Effector memory CD8-positive, alpha-beta T cell (primary cell): ENCODE data around the gene KCNK13.

Source experiments
- ATAC-seq: fragments of 150-1000 bp; cut with Tn5 transposase; replicated peaks from 2 replicates; pipeline ENCODE4 v1.10.0; 2021; ENCODE audit warnings: mild to moderate bottlenecking, moderate library complexity
- DNase-seq, 3 experiments: peaks; one replicate each; pipeline ENCODE4 v3.0.0; 2021
- H3K27ac Mint-ChIP-seq, 2 donors: one replicate each; pipeline ENCODE4 v1.8.0; 2022; ENCODE audit warnings: mild to moderate bottlenecking in 2 of 2, mixed read lengths in 2 of 2, moderate library complexity in 2 of 2
- H3K27me3 Mint-ChIP-seq, 2 donors: one replicate each; pipeline ENCODE4 v1.8.0; 2022; ENCODE audit warnings: mixed read lengths in 2 of 2
- H3K36me3 Mint-ChIP-seq: one replicate; pipeline ENCODE4 v1.8.0; 2022; ENCODE audit warnings: mild to moderate bottlenecking, moderate library complexity, mixed read lengths; ENCODE audit not compliant: insufficient read depth
- H3K4me1 Mint-ChIP-seq, 2 donors: one replicate each; pipeline ENCODE4 v1.8.0; 2022; ENCODE audit warnings: low read depth in 2 of 2, mixed read lengths in 2 of 2
- H3K4me3 Mint-ChIP-seq, 2 donors: one replicate each; pipeline ENCODE4 v1.8.0; 2022; ENCODE audit warnings: mild to moderate bottlenecking in 2 of 2, mixed read lengths in 2 of 2, moderate library complexity in 2 of 2
- H3K9me3 Mint-ChIP-seq, 2 donors: one replicate each; pipeline ENCODE4 v1.8.0; 2022; ENCODE audit warnings: mixed read lengths in 2 of 2

Gene KCNK13

DNA sequence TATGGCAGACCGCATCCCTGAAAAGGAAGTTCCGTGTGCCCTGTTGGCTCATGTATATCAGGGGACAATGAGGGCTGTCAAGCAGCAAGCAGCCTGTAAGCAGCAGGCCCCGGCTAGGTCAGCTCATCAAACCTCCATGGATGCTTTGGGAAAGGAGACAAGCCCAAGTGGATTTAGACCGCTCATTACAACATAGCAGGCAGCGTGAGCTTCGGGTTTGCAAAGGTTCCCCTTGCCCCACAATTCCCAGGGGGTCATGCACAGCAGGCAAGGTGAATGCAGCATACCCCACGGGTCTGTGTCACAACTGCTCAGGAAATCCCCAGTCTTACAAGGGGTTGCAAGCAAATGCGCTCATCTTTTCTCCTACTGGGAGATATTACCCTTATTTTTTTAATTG is 54.6 kb downstream of the KCNK13 start:
- no peak for DNase-seq
- Mint-ChIP-seq H3K27me3 (peaks cover 44 to 62% of the 10 kb centered on the region in 2 donors), H3K36me3 (peaks cover 3% of the 10 kb centered on the region), H3K9me3 (no peaks in the 10 kb centered on the region), H3K4me3 (no peak overlapping the region), H3K4me1 (no peaks in the 10 kb centered on the region), H3K27ac (no peak overlapping the region)
- ATAC-seq = no peak

DNA sequence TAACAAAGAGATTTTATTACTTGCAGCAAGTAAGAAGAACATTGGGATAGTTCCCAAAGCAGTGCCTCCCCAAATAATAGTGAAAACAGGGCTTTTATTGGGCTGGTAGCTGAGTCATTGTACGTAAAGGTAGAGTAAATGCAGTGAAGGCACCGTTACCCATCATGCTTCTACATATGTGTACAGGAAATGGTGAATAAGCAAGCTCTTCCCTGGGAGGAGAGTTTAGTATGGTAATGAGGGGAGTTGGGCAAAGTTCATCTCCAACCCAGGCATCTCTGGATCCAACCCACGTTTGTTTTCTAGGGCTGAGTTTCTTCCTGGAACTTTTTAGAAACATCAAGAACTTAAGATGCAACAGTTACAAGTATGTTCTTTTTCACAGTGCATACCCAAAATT is 56.2 kb downstream of the KCNK13 start:
- H3K9me3 Mint-ChIP-seq = no peaks in the 10 kb centered on the region
- no peak overlapping the region for H3K27ac Mint-ChIP-seq
- H3K4me1 Mint-ChIP-seq = no peaks in the 10 kb centered on the region
- peaks cover 35 to 50% of the 10 kb centered on the region in 2 donors for H3K27me3 Mint-ChIP-seq
- no peak for ATAC-seq
- H3K4me3 Mint-ChIP-seq = no peak overlapping the region
- DNase-seq = no peak
- peaks cover 3% of the 10 kb centered on the region for H3K36me3 Mint-ChIP-seq

DNA sequence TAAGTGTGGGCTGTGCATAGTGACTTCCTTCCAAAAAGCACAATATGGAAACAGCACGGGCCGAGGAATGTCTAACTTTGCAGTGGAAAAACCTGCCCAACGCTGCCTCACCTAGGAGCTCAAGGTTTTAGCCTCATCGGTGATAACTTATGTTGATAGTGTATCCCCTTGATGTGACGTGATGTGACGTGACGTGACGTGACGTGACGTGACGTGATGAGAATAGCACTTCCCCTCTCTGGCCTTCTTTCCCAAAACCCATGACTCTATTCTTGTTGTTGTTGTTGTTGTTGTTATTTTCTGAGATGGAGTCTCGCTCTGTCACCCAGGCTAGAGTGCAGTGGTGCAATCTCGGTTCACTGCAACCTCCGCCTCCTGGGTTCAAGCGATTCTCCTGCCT is 64.5 kb downstream of the KCNK13 start:
- no peaks in the 10 kb centered on the region for H3K9me3 Mint-ChIP-seq
- no peak for DNase-seq
- no peak overlapping the region for H3K27ac Mint-ChIP-seq
- H3K27me3 Mint-ChIP-seq = peaks cover 40 to 47% of the 10 kb centered on the region in 2 donors
- no peaks in the 10 kb centered on the region for H3K36me3 Mint-ChIP-seq
- H3K4me1 Mint-ChIP-seq = no peaks in the 10 kb centered on the region
- H3K4me3 Mint-ChIP-seq = no peak overlapping the region
- ATAC-seq = no peak

DNA sequence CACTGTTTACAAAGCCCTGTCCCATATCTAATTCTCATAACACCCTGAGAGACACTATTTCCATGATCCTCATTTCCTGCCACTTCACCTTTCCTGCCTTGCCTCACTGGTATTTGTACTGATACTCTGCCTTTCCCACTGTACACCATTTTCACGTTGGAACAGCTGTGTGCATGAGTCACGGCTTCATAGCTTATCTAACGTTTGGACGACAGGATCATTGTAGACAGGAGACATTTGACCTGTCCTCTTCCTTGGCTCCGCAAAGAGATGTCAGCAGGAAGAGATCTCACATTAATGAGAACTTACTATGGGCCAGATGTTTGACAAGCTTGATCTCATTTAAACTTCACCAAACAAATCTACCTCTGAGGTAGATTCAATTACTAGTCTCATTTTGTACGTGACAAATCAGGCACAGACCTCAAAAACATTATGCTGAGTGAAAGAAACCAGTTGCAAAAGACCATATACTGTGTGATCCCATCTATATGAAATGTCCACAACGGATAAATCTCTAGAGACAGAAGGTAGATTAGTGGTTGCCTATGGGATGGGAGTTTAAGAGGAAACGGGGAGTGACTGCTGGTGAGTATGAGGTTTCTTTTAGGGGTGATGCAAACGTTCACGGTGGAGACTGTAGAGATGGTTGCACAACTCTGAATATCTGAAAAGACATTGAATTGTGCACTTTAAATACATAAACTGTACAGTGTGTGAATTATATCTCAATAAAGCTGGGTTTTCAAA is 71.2 kb downstream of the KCNK13 start:
- H3K27ac Mint-ChIP-seq = no peak overlapping the region
- no peak for DNase-seq
- no peaks in the 10 kb centered on the region for H3K4me1 Mint-ChIP-seq
- H3K27me3 Mint-ChIP-seq = peaks cover 52 to 79% of the 10 kb centered on the region in 2 donors
- H3K9me3 Mint-ChIP-seq = no peaks in the 10 kb centered on the region
- H3K36me3 Mint-ChIP-seq = no peaks in the 10 kb centered on the region
- H3K4me3 Mint-ChIP-seq = no peak overlapping the region
- ATAC-seq = no peak

DNA sequence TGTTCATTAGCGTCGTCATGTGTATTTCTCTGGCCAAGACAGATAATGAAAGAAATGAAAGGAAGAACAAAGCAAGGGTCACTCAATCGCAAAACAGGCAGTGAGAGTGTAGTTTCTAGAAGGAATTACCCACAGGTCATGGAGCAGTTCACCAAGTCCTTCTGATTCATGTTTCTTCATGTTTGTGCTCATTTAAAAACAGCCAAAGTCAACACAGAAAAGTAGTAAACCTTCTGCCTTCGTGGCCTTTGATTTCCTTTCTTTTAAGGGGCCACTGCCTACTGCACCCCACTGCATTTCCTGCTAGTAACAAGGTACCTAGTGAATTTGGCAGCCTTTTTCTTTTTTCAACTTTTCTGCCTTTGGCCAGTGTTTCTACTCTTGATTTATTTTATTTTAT is 75.1 kb downstream of the KCNK13 start:
- H3K27ac Mint-ChIP-seq = no peak overlapping the region
- DNase-seq (no peak), ATAC-seq (no peak)
- no peaks in the 10 kb centered on the region for H3K4me1 Mint-ChIP-seq
- no peaks in the 10 kb centered on the region for H3K36me3 Mint-ChIP-seq
- peaks cover 34 to 81% of the 10 kb centered on the region in 2 donors for H3K27me3 Mint-ChIP-seq
- no peaks in the 10 kb centered on the region for H3K9me3 Mint-ChIP-seq
- H3K4me3 Mint-ChIP-seq = no peak overlapping the region

DNA sequence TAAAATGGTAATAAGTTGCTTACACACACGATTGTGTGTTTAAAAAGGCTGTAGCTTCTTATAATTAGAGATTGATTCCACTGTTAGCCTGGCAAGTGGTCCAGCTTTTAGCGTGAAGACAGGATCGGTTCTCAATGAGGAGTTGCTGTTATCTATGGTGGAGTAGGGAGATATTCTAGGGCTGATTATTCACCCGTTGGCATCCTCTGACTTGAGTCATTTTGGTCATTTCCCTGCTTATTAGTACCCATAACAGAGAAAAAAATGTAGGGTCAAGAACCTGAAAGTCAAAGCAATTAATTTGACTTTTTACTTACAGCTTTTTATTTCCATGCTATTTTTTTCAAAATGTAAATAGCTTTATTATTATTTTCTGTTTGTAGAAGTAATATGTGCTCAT is 76.0 kb downstream of the KCNK13 start:
- Mint-ChIP-seq H3K4me3 (no peak overlapping the region), H3K27ac (no peak overlapping the region), H3K27me3 (peaks cover 30 to 78% of the 10 kb centered on the region in 2 donors), H3K36me3 (no peaks in the 10 kb centered on the region), H3K9me3 (no peaks in the 10 kb centered on the region), H3K4me1 (no peaks in the 10 kb centered on the region)
- no peak for ATAC-seq
- no peak for DNase-seq

DNA sequence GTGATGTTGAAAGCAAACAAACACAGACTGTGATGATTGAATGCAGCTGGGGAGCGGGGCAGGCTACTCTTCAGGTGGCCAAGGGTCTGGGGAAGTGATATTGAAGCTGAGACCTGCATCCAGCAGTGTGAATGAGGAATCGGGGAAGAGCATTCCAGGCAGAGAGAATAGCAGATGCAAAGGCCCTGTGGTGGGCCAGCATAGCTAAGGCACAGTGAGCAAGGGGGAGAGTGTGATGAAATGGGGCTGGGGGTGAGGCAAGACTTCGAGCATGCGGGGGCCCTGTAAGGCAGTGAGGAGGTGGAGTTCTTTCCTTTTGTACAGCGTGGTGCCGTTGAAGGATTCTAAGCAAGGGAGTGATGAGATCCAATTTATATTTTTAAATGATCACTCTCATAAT is 77.4 kb downstream of the KCNK13 start:
- H3K9me3 Mint-ChIP-seq = no peaks in the 10 kb centered on the region
- H3K36me3 Mint-ChIP-seq = no peaks in the 10 kb centered on the region
- DNase-seq (no peak), ATAC-seq (no peak)
- no peaks in the 10 kb centered on the region for H3K4me1 Mint-ChIP-seq
- no peak overlapping the region for H3K27ac Mint-ChIP-seq
- H3K27me3 Mint-ChIP-seq = peaks cover 36 to 71% of the 10 kb centered on the region in 2 donors
- H3K4me3 Mint-ChIP-seq = no peak overlapping the region

DNA sequence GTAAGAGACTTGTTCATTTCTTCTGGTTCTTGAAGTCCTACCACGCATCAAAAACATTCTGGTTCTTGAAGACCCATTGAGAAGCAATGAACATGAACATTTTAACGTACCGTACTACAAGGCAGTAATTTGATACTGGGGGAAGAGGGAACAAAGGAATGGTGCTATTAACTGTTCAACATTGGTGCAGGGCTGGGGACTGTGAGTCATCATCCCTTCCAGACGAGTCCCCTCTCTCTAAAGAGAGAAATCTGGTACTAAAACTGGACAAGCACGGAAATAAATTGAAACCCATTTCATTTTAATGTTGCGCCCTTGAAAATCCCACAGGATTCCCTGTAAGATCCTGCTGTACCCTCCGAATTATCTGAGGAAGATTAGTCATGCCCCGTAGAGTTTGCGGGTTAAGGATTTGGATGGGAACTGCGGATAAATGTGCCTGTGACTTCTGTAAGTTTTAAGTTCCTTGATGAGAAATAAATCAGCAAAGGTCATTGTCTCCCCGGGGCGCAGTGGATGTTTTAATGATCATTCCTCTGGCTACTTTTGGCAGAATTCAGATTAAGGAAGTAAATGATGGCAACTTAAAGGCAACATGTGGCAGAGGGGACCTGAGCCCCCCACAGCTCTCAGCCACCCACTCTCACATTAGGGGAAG is 78.6 kb downstream of the KCNK13 start:
- Mint-ChIP-seq H3K4me3 (no peak overlapping the region), H3K36me3 (no peaks in the 10 kb centered on the region), H3K27ac (no peak overlapping the region), H3K4me1 (no peaks in the 10 kb centered on the region), H3K9me3 (no peaks in the 10 kb centered on the region), H3K27me3 (peaks cover 42 to 61% of the 10 kb centered on the region in 2 donors)
- DNase-seq (no peak), ATAC-seq (no peak)

DNA sequence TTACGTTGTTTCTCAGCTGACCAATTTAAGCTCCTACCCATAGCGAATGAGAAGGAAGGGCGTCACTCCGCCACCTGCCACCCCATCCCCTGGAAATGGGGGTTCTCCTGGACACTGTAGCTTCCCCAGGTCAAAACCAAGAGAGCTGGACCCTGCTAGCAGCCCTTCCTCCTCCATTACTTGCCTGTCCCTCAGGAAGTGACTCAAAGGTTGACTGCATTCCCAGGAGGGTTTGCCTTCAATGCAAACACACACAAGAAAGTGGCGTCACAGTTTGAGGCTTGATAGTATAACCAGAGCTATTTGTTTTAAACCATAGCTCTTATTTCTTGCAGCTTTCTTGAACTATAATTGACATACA is 79.1 kb downstream of the KCNK13 start:
- Mint-ChIP-seq H3K4me3 (no peak overlapping the region), H3K27me3 (peaks cover 42 to 61% of the 10 kb centered on the region in 2 donors), H3K9me3 (no peaks in the 10 kb centered on the region), H3K27ac (no peak overlapping the region), H3K4me1 (no peaks in the 10 kb centered on the region), H3K36me3 (no peaks in the 10 kb centered on the region)
- no peak for ATAC-seq
- no peak for DNase-seq

DNA sequence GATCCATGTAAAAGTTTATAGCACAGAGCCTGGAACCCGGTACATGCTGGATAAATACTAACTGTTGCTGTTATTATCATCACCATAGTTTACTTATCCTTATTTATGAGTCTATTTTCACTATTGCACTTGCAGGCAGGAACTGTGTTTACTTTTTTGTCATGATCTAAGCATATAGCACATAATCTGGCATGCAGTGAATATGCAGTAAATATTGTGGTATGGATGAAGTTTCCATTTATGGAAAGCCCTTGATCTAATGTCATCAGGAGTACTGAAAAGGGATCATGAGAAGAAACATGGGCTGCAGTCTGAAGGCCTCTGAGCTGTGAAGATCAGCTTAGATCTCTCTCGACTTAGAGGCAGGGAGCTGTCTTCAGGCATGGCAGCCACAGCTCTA is 91.6 kb downstream of the KCNK13 start:
- no peak overlapping the region for H3K27ac Mint-ChIP-seq
- peaks cover 4 to 9% of the 10 kb centered on the region in 2 donors for H3K9me3 Mint-ChIP-seq
- H3K27me3 Mint-ChIP-seq = peaks cover 33 to 61% of the 10 kb centered on the region in 2 donors
- H3K4me1 Mint-ChIP-seq = no peaks in the 10 kb centered on the region
- H3K36me3 Mint-ChIP-seq = no peaks in the 10 kb centered on the region
- no peak for DNase-seq
- H3K4me3 Mint-ChIP-seq = no peak overlapping the region
- no peak for ATAC-seq

DNA sequence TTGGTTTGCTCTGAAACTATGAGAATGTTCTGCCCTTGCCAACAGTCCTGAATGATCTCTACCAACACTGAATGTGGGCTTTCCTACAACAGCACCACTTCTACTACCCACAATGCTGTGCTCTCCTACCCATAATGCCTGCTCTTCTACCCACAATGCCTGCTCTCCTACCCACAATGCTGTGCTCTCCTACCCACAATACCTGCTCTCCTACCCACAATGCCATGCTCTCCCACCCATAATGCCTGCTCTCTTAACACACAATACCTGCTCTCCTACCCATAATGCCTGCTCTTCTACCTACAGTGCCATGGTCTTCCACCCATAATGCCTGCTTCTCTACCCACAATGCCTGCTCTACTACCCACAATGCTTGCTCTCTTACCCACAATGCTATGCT is 92.3 kb downstream of the KCNK13 start:
- Mint-ChIP-seq H3K27ac (no peak overlapping the region), H3K27me3 (peaks cover 26 to 59% of the 10 kb centered on the region in 2 donors), H3K9me3 (peaks cover 4 to 9% of the 10 kb centered on the region in 2 donors), H3K4me1 (no peaks in the 10 kb centered on the region), H3K4me3 (no peak overlapping the region), H3K36me3 (no peaks in the 10 kb centered on the region)
- DNase-seq (no peak), ATAC-seq (no peak)

DNA sequence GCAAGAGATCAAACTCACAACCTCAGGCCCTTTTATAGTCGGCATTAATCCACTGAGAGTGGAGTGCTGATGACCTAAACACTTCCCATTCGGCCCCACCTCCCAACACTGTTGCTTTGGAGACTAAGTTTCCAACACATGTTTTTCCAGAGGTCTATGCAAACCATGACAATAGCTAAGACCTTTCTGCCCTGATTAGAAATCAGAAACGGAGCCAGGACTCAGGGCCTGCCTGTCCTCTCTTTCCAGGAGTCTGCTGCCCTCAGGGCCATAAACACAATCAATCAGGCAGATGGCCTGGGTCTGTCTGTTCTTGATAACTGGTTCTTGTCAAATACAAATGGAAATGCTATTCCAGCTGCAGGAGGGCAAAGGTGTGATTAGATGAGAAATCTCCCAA is 97.4 kb downstream of the KCNK13 start:
- H3K9me3 Mint-ChIP-seq = peaks cover 3 to 5% of the 10 kb centered on the region in 2 donors
- no peak overlapping the region for H3K27ac Mint-ChIP-seq
- no peaks in the 10 kb centered on the region for H3K4me1 Mint-ChIP-seq
- ATAC-seq (no peak), DNase-seq (no peak)
- no peaks in the 10 kb centered on the region for H3K36me3 Mint-ChIP-seq
- peaks cover 38 to 76% of the 10 kb centered on the region in 2 donors for H3K27me3 Mint-ChIP-seq
- H3K4me3 Mint-ChIP-seq = no peak overlapping the region

DNA sequence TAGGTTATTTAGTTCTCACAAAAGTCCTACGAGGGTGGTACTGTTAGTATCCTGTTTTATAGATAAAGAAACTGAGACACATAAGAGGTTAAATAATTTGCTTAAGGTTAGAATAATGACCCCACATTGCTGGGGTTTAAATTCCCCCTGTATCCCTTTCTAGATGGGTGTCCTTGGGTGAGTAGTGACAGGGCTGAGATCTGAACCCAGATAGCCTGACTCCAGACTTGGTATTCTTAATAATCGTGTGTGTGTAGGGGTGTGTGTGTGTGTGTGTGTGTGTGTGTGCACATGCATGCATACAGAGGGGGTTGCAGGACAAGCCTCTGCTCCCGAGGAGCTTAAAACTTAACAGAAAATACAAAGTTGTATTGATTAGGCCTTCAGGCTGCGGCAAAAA is 97.9 kb downstream of the KCNK13 start:
- no peak for ATAC-seq
- Mint-ChIP-seq H3K4me1 (no peaks in the 10 kb centered on the region), H3K27ac (no peak overlapping the region), H3K4me3 (no peak overlapping the region), H3K9me3 (no peaks in the 10 kb centered on the region), H3K36me3 (no peaks in the 10 kb centered on the region), H3K27me3 (peaks cover 38 to 72% of the 10 kb centered on the region in 2 donors)
- DNase-seq = no peak

DNA sequence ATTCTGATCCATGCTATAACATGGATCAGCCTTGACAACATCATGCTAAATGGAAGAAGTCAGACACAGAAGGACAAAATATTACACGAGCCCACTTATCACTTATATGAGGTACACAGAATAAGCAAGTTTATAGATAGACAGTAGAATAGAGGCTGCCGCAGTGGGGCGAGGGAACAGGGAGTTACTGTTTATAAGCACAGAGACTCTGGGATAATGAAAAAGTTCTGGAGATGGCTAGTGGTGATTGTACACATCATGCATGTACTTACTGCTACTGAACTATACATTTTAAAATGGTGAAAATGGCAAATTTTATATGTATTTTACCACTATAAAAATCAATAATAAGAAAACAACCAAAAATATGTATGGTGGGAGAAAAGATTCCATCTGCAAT is 99.3 kb downstream of the KCNK13 start:
- Mint-ChIP-seq H3K36me3 (no peaks in the 10 kb centered on the region), H3K27me3 (peaks cover 31 to 66% of the 10 kb centered on the region in 2 donors), H3K4me1 (no peaks in the 10 kb centered on the region), H3K9me3 (no peaks in the 10 kb centered on the region), H3K27ac (no peak overlapping the region), H3K4me3 (no peak overlapping the region)
- no peak for ATAC-seq
- DNase-seq = no peak
